ENCODE results near the gene BAIAP2. TPM values are rescaled to one million over a fixed set of nuclear protein-coding genes. Genes with fewer than 3 reads are reported as not detected.

Gene BAIAP2
- total and polyA plus RNA-seq, 10 donors: 2.8 to 33.2 (median 17.8) TPM

- intact Hi-C loops (cut with DNase I; ENCODE audit: low total_unique reads): no loop called here
- WGBS, 5 donors: 78 to 88% (median 82%) methylated on average over 24 of the region's 24 CpGs
- no peak for TF ChIP-seq POLR2AphosphoS5 (IDR thresholded peaks at IDR 0.05)
- no peak for TF ChIP-seq POLR2A (IDR thresholded peaks at IDR 0.05)
- no peak for TF ChIP-seq CTCF (IDR thresholded peaks at IDR 0.05 in 8 of 11, conservative IDR thresholded peaks at IDR 0.05 in 3 of 11)
- peaks cover 0 to 35% (median 0%) of the 10 kb centered on the region in 7 donors for H3K27me3 ChIP-seq (replicated peaks in 1 of 7)
- DNase-seq: peak; percentile 77
- no peaks in the 10 kb centered on the region for H3K9me3 ChIP-seq
- peaks cover 0 to 4% (median 0%) of the 10 kb centered on the region in 6 donors for H3K36me3 ChIP-seq
- peaks cover 17 to 81% (median 52%) of the 10 kb centered on the region in 6 donors for H3K4me1 ChIP-seq
- no peak overlapping the region for H3K27ac ChIP-seq
- peak overlapping the region in 7 of 8 donors; percentile 52 to 87 (median 65) for H3K4me3 ChIP-seq
Measured at GRCh38 chr17:81036197-81036941, 1.4 kb downstream of the BAIAP2 start.

GRCh38 chr17:81037026-81037797 lies 2.3 kb downstream of the BAIAP2 start:
- H3K27ac ChIP-seq: no peak overlapping the region
- TF ChIP-seq POLR2AphosphoS5 (IDR thresholded peaks at IDR 0.05): peak in 1 of 3 donors; percentile 24
- TF ChIP-seq POLR2A (IDR thresholded peaks at IDR 0.05): no peak
- peaks cover 0 to 4% (median 0%) of the 10 kb centered on the region in 6 donors for H3K36me3 ChIP-seq
- peak overlapping the region in 1 of 8 donors; percentile 87 for H3K4me3 ChIP-seq
- peaks cover 12 to 73% (median 44%) of the 10 kb centered on the region in 6 donors for H3K4me1 ChIP-seq
- H3K9me3 ChIP-seq: no peaks in the 10 kb centered on the region
- 81 to 90% (median 89%) methylated on average over 11 to 28 of the region's 28 CpGs for WGBS, 5 donors
- DNase-seq: peak; percentile 72
- peaks cover 0 to 35% (median 0%) of the 10 kb centered on the region in 7 donors for H3K27me3 ChIP-seq (replicated peaks in 1 of 7)
- intact Hi-C loops (cut with DNase I; ENCODE audit: low total_unique reads): no loop called here

GRCh38 chr17:81037798-81038733 lies 3.1 kb downstream of the BAIAP2 start:
- intact Hi-C loops (cut with DNase I; ENCODE audit: low total_unique reads): no loop called here
- no peak for TF ChIP-seq POLR2A (IDR thresholded peaks at IDR 0.05)
- TF ChIP-seq POLR2AphosphoS5 (IDR thresholded peaks at IDR 0.05): no peak
- no peak for TF ChIP-seq CTCF (IDR thresholded peaks at IDR 0.05 in 8 of 11, conservative IDR thresholded peaks at IDR 0.05 in 3 of 11)
- no peak overlapping the region for H3K27ac ChIP-seq
- no peak overlapping the region for H3K4me3 ChIP-seq
- 82 to 90% (median 87%) methylated on average over 22 to 30 of the region's 30 CpGs for WGBS, 5 donors
- H3K36me3 ChIP-seq: no peaks in the 10 kb centered on the region
- peaks cover 12 to 71% (median 37%) of the 10 kb centered on the region in 6 donors for H3K4me1 ChIP-seq
- no peak for DNase-seq
- peaks cover 0 to 35% (median 0%) of the 10 kb centered on the region in 7 donors for H3K27me3 ChIP-seq (replicated peaks in 1 of 7)
- H3K9me3 ChIP-seq: no peaks in the 10 kb centered on the region

- DNase-seq: peak; percentile 76
- H3K4me3 ChIP-seq: no peak overlapping the region
- TF ChIP-seq POLR2A (IDR thresholded peaks at IDR 0.05): no peak
- TF ChIP-seq CTCF (IDR thresholded peaks at IDR 0.05 in 8 of 11, conservative IDR thresholded peaks at IDR 0.05 in 3 of 11): no peak
- TF ChIP-seq POLR2AphosphoS5 (IDR thresholded peaks at IDR 0.05): no peak
- H3K36me3 ChIP-seq: no peaks in the 10 kb centered on the region
- H3K9me3 ChIP-seq: no peaks in the 10 kb centered on the region
- H3K4me1 ChIP-seq: peaks cover 6 to 71% (median 34%) of the 10 kb centered on the region in 6 donors
- intact Hi-C loops (cut with DNase I; ENCODE audit: low total_unique reads): no loop called here
- H3K27ac ChIP-seq: no peak overlapping the region
- peaks cover 0 to 29% (median 0%) of the 10 kb centered on the region in 7 donors for H3K27me3 ChIP-seq (replicated peaks in 1 of 7)
- WGBS, 5 donors: 89 to 96% (median 91%) methylated on average over 8 to 16 of the region's 16 CpGs
Measured at GRCh38 chr17:81039096-81039495, 4.1 kb downstream of the BAIAP2 start.
